Cerebellar nuclear complex (tissue), 1 donor: ENCODE data around the gene WASF2.
A peak's percentile ranks its signal among the peaks of the same experiment; 100 is the strongest.
"Not testable (repeated sequence)": the region's sequence is repeated elsewhere in the genome, so short reads cannot be mapped to it uniquely, and the experiment has no call there.

Experiments used
- DNase-seq, 2 experiments: peaks; one replicate each; lab custom pipeline; 2025; lab: John Stamatoyannopoulos, UW

WASF2 gene

GRCh38 chr1:27397749-27398148 is 92.2 kb downstream of the WASF2 start:
- DNase-seq = no peak

- no peak for DNase-seq
Measured at GRCh38 chr1:27397110-27397509, 92.9 kb downstream of the WASF2 start.

DNA sequence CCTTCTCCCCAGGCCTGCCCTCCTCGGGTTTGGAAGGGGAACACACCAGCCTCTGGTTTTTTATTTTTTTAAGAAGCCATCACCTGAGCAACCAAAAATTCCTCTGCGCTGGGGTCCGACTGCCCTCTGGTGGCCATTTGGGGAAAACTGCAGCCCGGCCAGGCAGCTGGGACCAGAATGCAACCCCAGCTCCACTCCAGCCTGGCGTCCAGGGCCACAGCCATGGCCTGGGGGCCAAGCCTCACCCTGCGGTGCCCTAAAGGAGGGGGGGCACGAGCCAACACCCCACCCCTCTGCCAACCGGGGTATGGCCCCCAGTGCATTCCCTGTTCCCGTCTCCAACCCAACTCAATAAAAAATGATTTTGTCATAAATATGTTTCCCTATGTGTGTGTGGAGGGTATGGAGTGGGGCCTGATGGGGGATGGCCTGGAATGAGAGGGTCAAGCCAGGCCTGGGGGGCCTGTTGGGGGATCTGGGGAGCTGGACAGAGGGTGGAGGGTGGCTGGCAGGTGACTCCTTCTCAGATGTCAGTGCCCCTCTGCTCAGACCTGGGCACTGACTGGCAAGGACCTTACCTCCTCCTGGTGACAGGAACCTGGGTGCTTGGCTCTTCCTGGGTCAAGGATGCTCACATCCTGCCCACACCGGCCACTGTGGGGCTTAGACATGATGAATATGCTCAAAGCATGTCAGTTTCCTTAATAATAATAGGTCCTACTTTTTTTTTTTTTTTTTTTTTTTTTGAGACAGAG is 94.3 kb downstream of the WASF2 start:
- peak in 1 of 2 experiments; percentile 51 for DNase-seq

DNA sequence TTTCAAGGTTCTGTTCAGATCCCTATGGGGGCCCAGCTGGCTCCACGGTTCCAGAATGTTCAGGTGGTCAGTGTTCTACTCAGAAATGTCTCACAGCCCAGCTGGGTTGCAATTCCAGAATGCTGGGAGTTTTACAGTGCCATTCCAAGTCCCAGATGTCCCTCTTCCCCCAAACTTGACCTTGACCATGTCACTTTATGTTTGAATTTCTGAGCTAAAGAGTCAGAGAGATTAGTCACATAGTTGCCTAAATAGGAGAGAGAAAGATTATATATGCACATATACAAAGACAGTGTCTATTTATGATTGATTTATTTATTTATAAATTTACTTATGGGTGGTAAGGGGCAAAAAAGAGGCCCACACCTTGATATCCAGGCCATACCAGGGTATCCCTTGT is 95.0 kb downstream of the WASF2 start:
- DNase-seq = no peak

DNA sequence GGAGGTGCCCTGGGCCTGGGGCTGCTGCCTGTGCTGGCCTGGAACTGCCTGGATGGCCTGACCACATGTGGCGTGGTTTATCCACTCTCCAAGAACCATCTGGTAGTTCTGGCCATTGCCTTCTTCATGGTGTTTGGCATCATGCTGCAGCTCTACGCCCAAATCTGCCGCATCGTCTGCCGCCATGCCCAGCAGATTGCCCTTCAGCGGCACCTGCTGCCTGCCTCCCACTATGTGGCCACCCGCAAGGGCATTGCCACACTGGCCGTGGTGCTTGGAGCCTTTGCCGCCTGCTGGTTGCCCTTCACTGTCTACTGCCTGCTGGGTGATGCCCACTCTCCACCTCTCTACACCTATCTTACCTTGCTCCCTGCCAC is 95.7 kb downstream of the WASF2 start:
- no peak for DNase-seq

DNA sequence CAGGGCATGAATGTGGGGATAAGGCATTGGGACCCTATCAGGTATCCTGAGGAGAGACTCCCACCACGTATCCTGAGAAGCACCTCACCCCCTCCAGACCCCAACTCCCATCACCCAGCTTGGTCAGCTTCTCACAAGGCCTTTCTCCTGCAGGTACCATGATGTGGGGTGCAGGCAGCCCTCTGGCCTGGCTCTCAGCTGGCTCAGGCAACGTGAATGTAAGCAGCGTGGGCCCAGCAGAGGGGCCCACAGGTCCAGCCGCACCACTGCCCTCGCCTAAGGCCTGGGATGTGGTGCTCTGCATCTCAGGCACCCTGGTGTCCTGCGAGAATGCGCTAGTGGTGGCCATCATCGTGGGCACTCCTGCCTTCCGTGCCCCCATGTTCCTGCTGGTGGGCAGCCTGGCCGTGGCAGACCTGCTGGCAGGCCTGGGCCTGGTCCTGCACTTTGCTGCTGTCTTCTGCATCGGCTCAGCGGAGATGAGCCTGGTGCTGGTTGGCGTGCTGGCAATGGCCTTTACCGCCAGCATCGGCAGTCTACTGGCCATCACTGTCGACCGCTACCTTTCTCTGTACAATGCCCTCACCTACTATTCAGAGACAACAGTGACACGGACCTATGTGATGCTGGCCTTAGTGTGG is 96.2 kb downstream of the WASF2 start:
- DNase-seq = no peak

- DNase-seq = no peak
Measured at GRCh38 chr1:27392778-27393635, 97.0 kb downstream of the WASF2 start.

GRCh38 chr1:27392096-27392777 is 97.7 kb downstream of the WASF2 start, which contains the start of gene GPR3:
Gene GPR3 (plus strand): TSS chr1:27392622. CDS start chr1:27393799, 1,177 bp downstream.
- peak; percentile 13 to 34 for DNase-seq

- DNase-seq = peak in 1 of 2 experiments; percentile 37
Measured at GRCh38 chr1:27391511-27392095, 98.4 kb downstream of the WASF2 start.

DNA sequence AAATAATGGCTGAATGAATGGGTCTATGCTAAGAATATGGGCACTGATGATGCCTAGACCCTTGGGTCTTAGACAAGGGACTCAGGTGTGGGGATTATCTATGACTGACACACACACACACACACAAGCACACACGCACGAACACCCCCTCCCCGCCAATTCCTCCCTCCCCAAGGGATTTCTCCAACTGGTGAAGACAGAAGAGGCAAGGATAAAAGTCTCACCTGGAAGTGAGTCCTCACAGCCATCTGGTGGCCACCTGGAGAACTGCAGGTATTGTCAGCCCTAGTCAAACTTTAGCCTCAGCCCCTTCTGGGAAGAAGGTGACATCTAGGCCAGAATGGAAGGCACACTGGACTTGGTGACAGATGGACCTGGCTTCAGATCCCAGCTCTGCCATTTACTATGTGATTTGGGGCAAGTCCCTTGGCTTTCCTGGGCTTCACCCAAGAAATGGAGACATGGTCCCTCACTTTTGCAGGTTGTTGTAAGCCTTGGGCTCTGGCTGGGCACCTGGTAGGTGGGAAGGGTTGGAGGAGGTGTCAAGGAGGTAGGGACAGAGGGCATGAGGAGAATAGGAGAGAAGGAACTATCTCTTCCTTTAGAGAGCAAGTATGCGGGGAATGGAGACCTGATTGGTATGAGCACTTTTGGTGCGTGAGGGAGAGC is 101.5 kb downstream of the WASF2 start:
- DNase-seq = peak in 1 of 2 experiments; percentile 51

- not testable (repeated sequence) for DNase-seq
Measured at GRCh38 chr1:27384797-27385196, 105.2 kb downstream of the WASF2 start.

GRCh38 chr1:27383661-27384060 is 106.3 kb downstream of the WASF2 start:
- no peak for DNase-seq

- no peak for DNase-seq
Measured at GRCh38 chr1:27383039-27383605, 106.8 kb downstream of the WASF2 start, which contains the start of gene CD164L2. Gene CD164L2 (minus strand): TSS chr1:27383333. CDS start chr1:27383239, 94 bp downstream.

GRCh38 chr1:27381969-27382762 is 107.8 kb downstream of the WASF2 start:
- DNase-seq = no peak

GRCh38 chr1:27380766-27381733 is 108.9 kb downstream of the WASF2 start:
- no peak for DNase-seq

GRCh38 chr1:27380224-27380623 is 109.7 kb downstream of the WASF2 start:
- no peak for DNase-seq

- DNase-seq = no peak
Measured at GRCh38 chr1:27379564-27380122, 110.3 kb downstream of the WASF2 start.
